CD14-positive monocyte (primary cell): Measurements from ENCODE around the gene TFEB. TPM values are rescaled to one million over a fixed set of nuclear protein-coding genes. Genes with fewer than 3 reads are reported as not detected.

Experiments
- DNase-seq, 3 donors: peaks; one replicate each; pipeline ENCODE4 v3.0.0-alpha.2; 2011 to 2022
- H2AFZ ChIP-seq: 2 replicates; pipeline ENCODE4 v1.6.0; 2012; ENCODE audit warnings: mild to moderate bottlenecking, low read depth, low read length, inconsistent platforms; ENCODE audit not compliant: insufficient read depth, poor library complexity, severe bottlenecking
- H3K27ac ChIP-seq, 2 donors: 1 replicate in 1 of 2; 2 replicates in 1 of 2; pipeline ENCODE4 v1.5.1; 2012 to 2013; ENCODE audit warnings: low read length in 2 of 2, control low read depth in 1 of 2, inconsistent platforms in 1 of 2, low read depth in 1 of 2, mild to moderate bottlenecking in 1 of 2
- H3K27me3 ChIP-seq, 2 donors: one replicate each; pipeline versions ENCODE4 v1.6.0 to v1.6.1; 2011 to 2013; ENCODE audit warnings: low read length in 2 of 2; ENCODE audit not compliant: control insufficient read depth in 2 of 2, insufficient read depth in 2 of 2
- H3K36me3 ChIP-seq, 2 donors: replicated peaks in 1 of 2; 1 replicate in 1 of 2; 2 replicates in 1 of 2; pipeline versions ENCODE4 v1.5.1 to v1.6.1; 2012 to 2013; ENCODE audit warnings: low read length in 2 of 2, control low read depth in 1 of 2, inconsistent platforms in 1 of 2, mild to moderate bottlenecking in 1 of 2; ENCODE audit not compliant: insufficient read depth in 2 of 2, control insufficient read depth in 1 of 2
- H3K4me1 ChIP-seq, 2 donors: 1 replicate in 1 of 2; 2 replicates in 1 of 2; pipeline versions ENCODE4 v1.5.1 to v1.6.1; 2012 to 2013; ENCODE audit warnings: low read length in 2 of 2, control low read depth in 1 of 2, inconsistent platforms in 1 of 2, mild to moderate bottlenecking in 1 of 2, moderate library complexity in 1 of 2; ENCODE audit not compliant: insufficient read depth in 2 of 2, control insufficient read depth in 1 of 2
- H3K4me2 ChIP-seq: replicated peaks from 2 replicates; pipeline ENCODE3; 2012; ENCODE audit warnings: low read length, moderate library complexity, mild to moderate bottlenecking; ENCODE audit not compliant: poor library complexity, severe bottlenecking; ENCODE audit errors: extremely low read depth
- H3K4me3 ChIP-seq, 3 experiments: fragments of 200-600 bp in 1 of 3; sonication (generic) in 1 of 3; replicated peaks in 1 of 3; 1 replicate in 2 of 3; 2 replicates in 1 of 3; pipeline ENCODE4 v1.5.1; 2011 to 2013; ENCODE audit warnings: low read length in 3 of 3, mild to moderate bottlenecking in 3 of 3, control low read depth in 2 of 3, low read depth in 2 of 3, inconsistent platforms in 1 of 3, moderate library complexity in 1 of 3
- H3K79me2 ChIP-seq: 2 replicates; pipeline ENCODE4 v1.6.0; 2012; ENCODE audit warnings: mild to moderate bottlenecking, control low read depth, inconsistent platforms, low read length, moderate library complexity; ENCODE audit not compliant: insufficient read depth
- H3K9ac ChIP-seq: 2 replicates; pipeline ENCODE4 v1.6.0; 2017; ENCODE audit warnings: low read length, mild to moderate bottlenecking; ENCODE audit not compliant: insufficient read depth, poor library complexity, severe bottlenecking
- H3K9me3 ChIP-seq, 2 donors: replicated peaks in 1 of 2; 1 replicate in 1 of 2; 2 replicates in 1 of 2; pipeline versions ENCODE4 v1.5.1 to v1.6.1; 2012 to 2013; ENCODE audit warnings: low read length in 2 of 2, control low read depth in 1 of 2; ENCODE audit not compliant: control insufficient read depth in 1 of 2, insufficient read depth in 1 of 2
- H4K20me1 ChIP-seq: 2 replicates; pipeline ENCODE4 v1.6.0; 2012; ENCODE audit warnings: mild to moderate bottlenecking, low read length, control low read depth, moderate library complexity; ENCODE audit not compliant: insufficient read depth
- H3K27ac Mint-ChIP-seq, 7 donors: one replicate each; pipeline ENCODE4 v1.8.0; 2020; ENCODE audit warnings: mild to moderate bottlenecking in 7 of 7, mixed read lengths in 7 of 7, moderate library complexity in 6 of 7, inconsistent platforms in 2 of 7
- H3K27me3 Mint-ChIP-seq, 3 donors: one replicate each; pipeline ENCODE4 v1.8.0; 2021 to 2022; ENCODE audit warnings: low read depth in 3 of 3, mild to moderate bottlenecking in 3 of 3, mixed read lengths in 3 of 3, moderate library complexity in 3 of 3, inconsistent platforms in 1 of 3
- H3K36me3 Mint-ChIP-seq, 2 donors: one replicate each; pipeline ENCODE4 v1.8.0; 2020; ENCODE audit warnings: mixed read lengths in 2 of 2, inconsistent platforms in 1 of 2, mild to moderate bottlenecking in 1 of 2
- H3K4me1 Mint-ChIP-seq: one replicate; pipeline ENCODE4 v1.8.0; 2020; ENCODE audit warnings: mild to moderate bottlenecking, mixed read lengths
- H3K4me3 Mint-ChIP-seq, 2 donors: one replicate each; pipeline ENCODE4 v1.8.0; 2020; ENCODE audit warnings: mild to moderate bottlenecking in 2 of 2, mixed read lengths in 2 of 2, moderate library complexity in 1 of 2
- H3K9me3 Mint-ChIP-seq, 7 donors: one replicate each; pipeline ENCODE4 v1.8.0; 2020 to 2022; ENCODE audit warnings: mixed read lengths in 7 of 7, mild to moderate bottlenecking in 6 of 7, moderate library complexity in 6 of 7, inconsistent platforms in 2 of 7
- CTCF ChIP-seq: fragments of 200-600 bp; IDR thresholded peaks from one replicate; pipeline ENCODE4 v1.8.0; 2022; ENCODE audit warnings: antibody characterized with exemption, mild to moderate bottlenecking
- WGBS: methylation state at CpG from one replicate; pipeline ENCODE4 v1.1.5; 2013; ENCODE audit warnings: missing lambda C conversion rate; ENCODE audit not compliant: insufficient coverage; 5-methylcytosine and 5-hydroxymethylcytosine counted together
- intact Hi-C, 2 donors: fragments of 100-400 bp; cut with micrococcal nuclease; formaldehyde crosslinking; loops; one replicate each; pipeline versions ENCODE4 v1.15.0 to v1.15.1; 2023
- polyA plus RNA-seq, 3 donors: library from polyadenylated mRNA; depleted of rRNA in 1 of 3; unstranded in 2 of 3; stranded (reverse) in 1 of 3; fragments of 300-500 nt in 2 of 3; fragments of >200 nt in 1 of 3; fragmentation: Illumina TruSeq in 2 of 3; gene quantifications; 1 replicate in 2 of 3; 2 replicates in 1 of 3; pipeline ENCODE4 v1.2.3, GENCODE V29; 2012 to 2021

The TFEB gene
- polyA plus RNA-seq, 3 donors, result 42.6 to 60.0 (median 55.0) TPM

GRCh38 chr6:41704028-41704427 is 31.4 kb downstream of the TFEB start:
- intact Hi-C loops, result loop anchor here in 1 of 2 donors (5.0 to 10.0 kb wide), 2 partner anchors 33 to 71 kb away; partner anchors contain the start of genes FRS3 and TFEB

DNA sequence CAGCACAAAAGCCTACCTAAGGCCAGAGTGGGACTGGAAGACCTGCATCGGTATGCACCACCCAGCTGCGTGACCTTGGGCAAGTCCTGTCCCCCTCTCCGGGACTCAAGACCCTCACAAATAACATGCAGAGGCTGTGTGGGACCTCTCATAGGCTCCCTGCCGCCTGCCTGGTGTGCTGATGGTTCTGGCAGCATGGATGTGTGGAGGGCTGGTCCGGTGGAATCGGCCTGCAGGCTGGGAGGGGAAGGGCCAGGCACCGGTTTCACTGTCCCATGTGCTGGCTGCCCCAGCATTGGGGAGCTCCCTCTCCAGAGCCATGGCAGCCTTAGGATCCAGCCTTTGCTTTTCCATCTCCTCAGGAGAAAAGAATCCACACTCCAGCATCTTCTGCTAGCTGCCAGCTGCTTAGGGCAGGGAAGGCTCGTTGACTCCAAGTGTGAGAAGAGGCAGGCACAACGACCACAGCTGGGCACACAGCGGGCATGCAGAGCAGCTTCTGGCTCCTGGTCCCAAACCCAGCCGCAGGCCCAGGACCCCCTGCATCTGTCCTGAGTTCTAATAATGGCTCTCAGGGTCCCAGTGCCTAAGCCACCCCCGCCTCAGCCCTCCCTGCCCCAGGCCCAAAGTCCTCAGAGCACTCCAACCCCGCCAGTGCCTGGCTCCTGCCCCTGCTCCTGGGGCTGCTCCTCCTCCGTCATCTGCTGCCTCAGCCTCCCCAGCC is 32.5 kb downstream of the TFEB start:
- H3K27me3 Mint-ChIP-seq, result peaks cover 0 to 1% (median 0%) of the 10 kb centered on the region in 3 donors
- no peak for DNase-seq
- H3K79me2 ChIP-seq, result peaks cover 66% of the 10 kb centered on the region
- H3K9me3 Mint-ChIP-seq, result no peaks in the 10 kb centered on the region
- H3K4me3 ChIP-seq, result no peak overlapping the region
- H3K27me3 ChIP-seq, result no peaks in the 10 kb centered on the region
- no peak overlapping the region for H3K4me2 ChIP-seq
- no peak overlapping the region for H2AFZ ChIP-seq
- no peaks in the 10 kb centered on the region for H3K9me3 ChIP-seq
- H3K27ac ChIP-seq, result no peak overlapping the region
- H3K4me1 Mint-ChIP-seq, result peaks cover 48% of the 10 kb centered on the region
- H3K4me1 ChIP-seq, result peaks cover 35 to 41% of the 10 kb centered on the region in 2 donors
- H3K9ac ChIP-seq, result no peak overlapping the region
- peak overlapping the region in 1 of 7 donors; percentile 7 for H3K27ac Mint-ChIP-seq
- peaks cover 82% of the 10 kb centered on the region for H4K20me1 ChIP-seq
- H3K36me3 Mint-ChIP-seq, result peaks cover 45 to 55% of the 10 kb centered on the region in 2 donors
- WGBS, result 93% methylated on average over 7 of the region's 14 CpGs
- peaks cover 26 to 58% of the 10 kb centered on the region in 2 donors for H3K36me3 ChIP-seq
- TF ChIP-seq CTCF, result no peak
- no peak overlapping the region for H3K4me3 Mint-ChIP-seq
- intact Hi-C loops, result loop anchor here in 1 of 2 donors (5.0 to 10.0 kb wide), 2 partner anchors 34 to 72 kb away; partner anchors contain the start of genes FRS3 and TFEB

More at GRCh38 chr6:41704028-41704427, 31.4 kb downstream of the TFEB start:
- Histone ChIP-seq H2AFZ (no peak overlapping the region), H3K27me3 (no peaks in the 10 kb centered on the region), H3K9me3 (no peaks in the 10 kb centered on the region), H3K4me2 (no peak overlapping the region), H3K36me3 (peaks cover 20 to 48% of the 10 kb centered on the region in 2 donors), H4K20me1 (peaks cover 82% of the 10 kb centered on the region), H3K9ac (no peak overlapping the region), H3K79me2 (peaks cover 68% of the 10 kb centered on the region), H3K4me1 (peaks cover 46 to 52% of the 10 kb centered on the region in 2 donors), H3K27ac (no peak overlapping the region), H3K4me3 (no peak overlapping the region)
- H3K27me3 Mint-ChIP-seq, result peaks cover 0 to 1% (median 0%) of the 10 kb centered on the region in 3 donors
- H3K9me3 Mint-ChIP-seq, result no peaks in the 10 kb centered on the region
- no peak overlapping the region for H3K27ac Mint-ChIP-seq
- H3K4me3 Mint-ChIP-seq, result no peak overlapping the region
- H3K36me3 Mint-ChIP-seq, result peaks cover 35 to 47% of the 10 kb centered on the region in 2 donors
- TF ChIP-seq CTCF, result no peak
- WGBS, result 92% methylated on average over 5 of the region's 7 CpGs
- peaks cover 58% of the 10 kb centered on the region for H3K4me1 Mint-ChIP-seq
- no peak for DNase-seq
